Transverse colon (tissue), 4 donors: ENCODE data around the gene MYH14. TPM values are rescaled to one million over a fixed set of nuclear protein-coding genes. Genes with fewer than 3 reads are reported as not detected.
"Not testable (repeated sequence)": the region's sequence is repeated elsewhere in the genome, so short reads cannot be mapped to it uniquely, and the experiment has no call there.

ENCODE experiments used
- DNase-seq: peaks from one replicate; pipeline ENCODE4 v3.0.0-alpha.2; 2019
- H3K27ac ChIP-seq, 4 donors: fragments of 200-600 bp; sonication (generic); 2 replicates each; pipeline ENCODE4 v1.5.1; 2016 to 2018; ENCODE audit warnings: inconsistent platforms in 4 of 4
- H3K27me3 ChIP-seq: fragments of 200-600 bp; sonication (generic); 2 replicates; pipeline ENCODE4 v1.5.1; 2017; ENCODE audit warnings: inconsistent platforms
- H3K36me3 ChIP-seq, 4 donors: fragments of 200-600 bp; sonication (generic); 2 replicates each; pipeline ENCODE4 v1.5.1; 2017 to 2019; ENCODE audit warnings: inconsistent platforms in 4 of 4
- H3K4me1 ChIP-seq, 4 donors: fragments of 200-600 bp; sonication (generic); 2 replicates each; pipeline ENCODE4 v1.5.1; 2017 to 2020; ENCODE audit warnings: inconsistent platforms in 4 of 4
- H3K4me3 ChIP-seq, 4 donors: fragments of 200-600 bp; sonication (generic); 1 replicate in 1 of 4; 2 replicates in 3 of 4; pipeline versions ENCODE4 v1.5.1 to v1.6.1; 2017 to 2019; ENCODE audit warnings: inconsistent platforms in 4 of 4
- H3K9me3 ChIP-seq, 2 donors: fragments of 200-600 bp; sonication (generic); 2 replicates each; pipeline ENCODE4 v1.5.1; 2017 to 2019; ENCODE audit warnings: inconsistent platforms in 2 of 2
- EP300 ChIP-seq: sonication (generic); formaldehyde crosslinking; IDR thresholded peaks from one replicate; pipeline ENCODE4 v1.6.1; 2017; ENCODE audit warnings: antibody characterized with exemption, low read depth
- POLR2A ChIP-seq: fragments of 450-650 bp; IDR thresholded peaks from one replicate; pipeline ENCODE4 v1.6.1; 2016; ENCODE audit warnings: antibody characterized with exemption, mild to moderate bottlenecking, moderate library complexity
- POLR2AphosphoS5 ChIP-seq, 3 donors: sonication (generic); formaldehyde crosslinking; IDR thresholded peaks; one replicate each; pipeline ENCODE4 v1.6.1; 2016; ENCODE audit warnings: antibody characterized with exemption in 3 of 3
- WGBS, 2 donors: methylation state at CpG; one replicate each; pipeline ENCODE4 v1.1.5; 2018; ENCODE audit warnings: low coverage in 1 of 2; 5-methylcytosine and 5-hydroxymethylcytosine counted together
- in situ Hi-C, 4 donors: fragments of 200-750 bp; cut with MboI; loops; one replicate each; pipeline versions ENCODE4 v1.15.0 to v1.15.1; 2017; ENCODE audit warnings: low sequenced_read_pairs in 3 of 4, low pct_ligation_motif_present in 1 of 4, low pct_unique_long_range_greater_than_20kb in 1 of 4
- intact Hi-C: fragments of 100-400 bp; cut with DNase I; formaldehyde crosslinking; loops from one replicate; pipeline ENCODE4 v1.15.1; 2023; ENCODE audit warnings: low total_unique reads
- total RNA-seq, 4 donors: library from RNA; depleted of rRNA; stranded (reverse); fragments of >200 nt; gene quantifications; one replicate each; pipeline ENCODE4 v1.1.0, GENCODE V29; 2016
- TF ChIP-seq, protein P1 (sequence below), 5 experiments: fragments of 200-600 bp in 3 of 5; fragments of 450-650 bp in 2 of 5; sonication (generic) in 3 of 5; IDR thresholded peaks; 1 replicate in 2 of 5; 2 replicates in 3 of 5; pipeline ENCODE4 v1.5.1; 2016 to 2017; ENCODE audit warnings: antibody characterized with exemption in 5 of 5, inconsistent platforms in 3 of 5, mild to moderate bottlenecking in 2 of 5, moderate library complexity in 1 of 5

Gene MYH14
- total RNA-seq, 4 donors from 2014 or later, result 321 to 814 (median 393) TPM

- in situ Hi-C loops (no loop called here), intact Hi-C loops (no loop called here)
- no peaks in the 10 kb centered on the region for H3K4me1 ChIP-seq
- TF ChIP-seq POLR2A (no peak), POLR2AphosphoS5 (IDR thresholded peaks at IDR 0.05) (no peak), EP300 (no peak)
- no peak overlapping the region for H3K4me3 ChIP-seq
- no peak for DNase-seq
- WGBS, 2 donors, result 75% methylated on average over 16 of the region's 16 CpGs; no CpG with 5 or more reads in 1 of the 2 donors
- H3K36me3 ChIP-seq, result peaks cover 0 to 5% (median 0%) of the 10 kb centered on the region in 4 donors
- H3K27me3 ChIP-seq, result no peaks in the 10 kb centered on the region
- H3K27ac ChIP-seq, result no peak overlapping the region
- H3K9me3 ChIP-seq, result no peaks in the 10 kb centered on the region
These were observed 28.4 kb downstream of the MYH14 start for GRCh38 chr19:50231821-50232220.

DNA sequence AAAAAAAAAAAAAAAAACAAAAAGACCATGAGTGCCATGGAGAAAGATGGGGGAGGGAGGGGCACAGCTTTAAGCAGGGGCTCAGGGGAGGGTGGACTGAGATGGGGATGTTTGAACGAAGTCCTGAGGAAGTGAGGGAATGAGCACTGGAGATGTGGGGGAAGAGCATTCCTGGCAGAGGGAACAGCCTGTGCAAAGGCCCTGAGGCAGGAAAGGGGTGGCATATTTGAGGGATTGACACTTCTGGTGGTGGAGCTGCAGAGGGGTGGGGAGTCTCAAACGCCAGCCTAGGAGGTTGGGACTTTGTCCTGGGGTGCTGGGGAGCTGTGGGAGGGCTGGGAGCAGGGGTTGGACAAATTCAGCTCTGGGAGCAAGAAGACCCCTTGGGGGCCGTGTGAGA lies 29.2 kb downstream of the MYH14 start:
- WGBS, 2 donors, result 64 to 100% methylated on average over 2 to 3 of the region's 3 CpGs
- H3K27ac ChIP-seq, result no peak overlapping the region
- no peak overlapping the region for H3K4me3 ChIP-seq
- TF ChIP-seq, protein P1, sequence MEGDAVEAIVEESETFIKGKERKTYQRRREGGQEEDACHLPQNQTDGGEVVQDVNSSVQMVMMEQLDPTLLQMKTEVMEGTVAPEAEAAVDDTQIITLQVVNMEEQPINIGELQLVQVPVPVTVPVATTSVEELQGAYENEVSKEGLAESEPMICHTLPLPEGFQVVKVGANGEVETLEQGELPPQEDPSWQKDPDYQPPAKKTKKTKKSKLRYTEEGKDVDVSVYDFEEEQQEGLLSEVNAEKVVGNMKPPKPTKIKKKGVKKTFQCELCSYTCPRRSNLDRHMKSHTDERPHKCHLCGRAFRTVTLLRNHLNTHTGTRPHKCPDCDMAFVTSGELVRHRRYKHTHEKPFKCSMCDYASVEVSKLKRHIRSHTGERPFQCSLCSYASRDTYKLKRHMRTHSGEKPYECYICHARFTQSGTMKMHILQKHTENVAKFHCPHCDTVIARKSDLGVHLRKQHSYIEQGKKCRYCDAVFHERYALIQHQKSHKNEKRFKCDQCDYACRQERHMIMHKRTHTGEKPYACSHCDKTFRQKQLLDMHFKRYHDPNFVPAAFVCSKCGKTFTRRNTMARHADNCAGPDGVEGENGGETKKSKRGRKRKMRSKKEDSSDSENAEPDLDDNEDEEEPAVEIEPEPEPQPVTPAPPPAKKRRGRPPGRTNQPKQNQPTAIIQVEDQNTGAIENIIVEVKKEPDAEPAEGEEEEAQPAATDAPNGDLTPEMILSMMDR (IDR thresholded peaks at IDR 0.05), result no peak
- TF ChIP-seq POLR2AphosphoS5 (IDR thresholded peaks at IDR 0.05) (no peak), EP300 (no peak), POLR2A (no peak)
- intact Hi-C loops, result no loop called here
- no peaks in the 10 kb centered on the region for H3K27me3 ChIP-seq
- in situ Hi-C loops, result no loop called here
- H3K4me1 ChIP-seq, result no peaks in the 10 kb centered on the region
- peaks cover 0 to 5% (median 0%) of the 10 kb centered on the region in 4 donors for H3K36me3 ChIP-seq
- DNase-seq, result no peak
- H3K9me3 ChIP-seq, result no peaks in the 10 kb centered on the region

GRCh38 chr19:50233308-50233910 lies 30.0 kb downstream of the MYH14 start:
- in situ Hi-C loops, result no loop called here
- Histone ChIP-seq H3K36me3 (peaks cover 0 to 5% (median 0%) of the 10 kb centered on the region in 4 donors), H3K27me3 (no peaks in the 10 kb centered on the region), H3K4me1 (no peaks in the 10 kb centered on the region), H3K27ac (no peak overlapping the region), H3K4me3 (no peak overlapping the region), H3K9me3 (no peaks in the 10 kb centered on the region)
- WGBS, 2 donors, result 75 to 84% methylated on average over 10 to 23 of the region's 23 CpGs
- DNase-seq, result no peak
- intact Hi-C loops, result no loop called here
- TF ChIP-seq, protein P1 (IDR thresholded peaks at IDR 0.05), result no peak
- TF ChIP-seq POLR2A (no peak), POLR2AphosphoS5 (IDR thresholded peaks at IDR 0.05) (no peak), EP300 (no peak)

- 45% methylated on average over 11 of the region's 11 CpGs; no CpG with 5 or more reads in 1 of the 2 donors for WGBS, 2 donors
- H3K27me3 ChIP-seq, intact Hi-C loops, H3K4me3 ChIP-seq, in situ Hi-C loops, H3K4me1 ChIP-seq, H3K27ac ChIP-seq, H3K9me3 ChIP-seq, H3K36me3 ChIP-seq: not testable (repeated sequence)
- TF ChIP-seq, protein P1 (IDR thresholded peaks at IDR 0.05), result peak; percentile 7 to 30 (median 20)
- DNase-seq, result peak; percentile 33
These were observed 34.1 kb downstream of the MYH14 start for GRCh38 chr19:50237493-50237892.

GRCh38 chr19:50238043-50238442 lies 34.6 kb downstream of the MYH14 start:
- no peaks in the 10 kb centered on the region for H3K36me3 ChIP-seq
- DNase-seq, result no peak
- H3K9me3 ChIP-seq, result no peaks in the 10 kb centered on the region
- intact Hi-C loops, result no loop called here
- WGBS, 2 donors, result 71 to 88% methylated on average over 1 to 4 of the region's 4 CpGs
- TF ChIP-seq EP300 (no peak), POLR2AphosphoS5 (IDR thresholded peaks at IDR 0.05) (no peak), POLR2A (no peak)
- TF ChIP-seq, protein P1 (IDR thresholded peaks at IDR 0.05), result no peak
- H3K27ac ChIP-seq, result no peak overlapping the region
- in situ Hi-C loops, result no loop called here
- H3K27me3 ChIP-seq, result no peaks in the 10 kb centered on the region
- no peak overlapping the region for H3K4me3 ChIP-seq
- no peaks in the 10 kb centered on the region for H3K4me1 ChIP-seq
